Ecto neural progenitor cell (in vitro differentiated cells): Measurements from ENCODE around the gene CLGN.

Source experiments
- DNase-seq: peaks from one replicate; pipeline ENCODE4 v3.0.0-alpha.2; 2018; ENCODE audit warnings: low spot score

The CLGN gene

GRCh38 chr4:140374130-140374477, 53.3 kb downstream of the CLGN start:
- DNase-seq = no peak

- DNase-seq = peak; percentile 99
Measured at GRCh38 chr4:140373328-140374129, 53.9 kb downstream of the CLGN start, which contains the start of gene SCOC. TSS of gene SCOC (plus strand) at chr4:140373646. CDS start at chr4:140379171, 5,525 bp downstream.

- no peak for DNase-seq
Measured at GRCh38 chr4:140372751-140373327, 54.6 kb downstream of the CLGN start.

GRCh38 chr4:140368686-140369085, 58.8 kb downstream of the CLGN start:
- no peak for DNase-seq

- DNase-seq = no peak
Measured at GRCh38 chr4:140367738-140368137, 59.7 kb downstream of the CLGN start.

GRCh38 chr4:140363558-140363957, 63.9 kb downstream of the CLGN start:
- no peak for DNase-seq

- no peak for DNase-seq
Measured at GRCh38 chr4:140363051-140363450, 64.4 kb downstream of the CLGN start.

GRCh38 chr4:140361099-140361498, 66.3 kb downstream of the CLGN start:
- no peak for DNase-seq

GRCh38 chr4:140359562-140360427, 67.7 kb downstream of the CLGN start:
- DNase-seq = peak; percentile 78

- DNase-seq = no peak
Measured at GRCh38 chr4:140358281-140358680, 69.2 kb downstream of the CLGN start.

- no peak for DNase-seq
Measured at GRCh38 chr4:140357868-140358267, 69.6 kb downstream of the CLGN start.

GRCh38 chr4:140355288-140355687, 72.2 kb downstream of the CLGN start:
- DNase-seq = no peak

- no peak for DNase-seq
Measured at GRCh38 chr4:140353786-140354185, 73.7 kb downstream of the CLGN start.

- no peak for DNase-seq
Measured at GRCh38 chr4:140351093-140352075, 76.1 kb downstream of the CLGN start.

- no peak for DNase-seq
Measured at GRCh38 chr4:140349816-140350215, 77.6 kb downstream of the CLGN start.

- DNase-seq = no peak
Measured at GRCh38 chr4:140346136-140346535, 81.3 kb downstream of the CLGN start.

- DNase-seq = no peak
Measured at GRCh38 chr4:140344621-140345020, 82.8 kb downstream of the CLGN start.

- no peak for DNase-seq
Measured at GRCh38 chr4:140344101-140344500, 83.3 kb downstream of the CLGN start.

GRCh38 chr4:140343303-140343702, 84.1 kb downstream of the CLGN start:
- no peak for DNase-seq

- no peak for DNase-seq
Measured at GRCh38 chr4:140342620-140343019, 84.8 kb downstream of the CLGN start.
